CD4-positive, alpha-beta T cell (primary cell): ENCODE data around the gene ALDH1A2. TPM values are rescaled to one million over a fixed set of nuclear protein-coding genes. Genes with fewer than 3 reads are reported as not detected.

ENCODE experiments used
- ATAC-seq: fragments of 200-7000 bp; cut with Tn5 transposase; one replicate; pipeline ENCODE4 v1.10.0; 2022; ENCODE audit warnings: mild to moderate bottlenecking; ENCODE audit not compliant: poor library complexity
- CTCF ChIA-PET: fragments of 350-600 bp; sonication (Branson Sonifier 250); formaldehyde crosslinking; loops from one replicate; lab custom pipeline; 2021; ENCODE audit warnings: antibody characterized with exemption, inconsistent platforms; lab: Charles Lee
- POLR2A ChIA-PET: fragments of 350-600 bp; sonication (Branson Sonifier 250); formaldehyde crosslinking; loops from one replicate; lab custom pipeline; 2021; ENCODE audit warnings: antibody characterized with exemption, inconsistent platforms; lab: Charles Lee
- DNase-seq, 14 experiments: peaks; one replicate each; pipeline ENCODE4 v3.0.0-alpha.2; 2013 to 2020; ENCODE audit warnings: mixed read lengths in 2 of 14
- H3K27ac ChIP-seq, 2 donors: one replicate each; pipeline versions ENCODE4 v1.5.1 to v1.7.0; 2013; ENCODE audit warnings: low read length in 2 of 2, low read depth in 1 of 2, mild to moderate bottlenecking in 1 of 2
- H3K27me3 ChIP-seq, 2 experiments: 1 replicate in 1 of 2; 2 replicates in 1 of 2; pipeline versions ENCODE4 v1.6.1 to v1.7.0; 2013; ENCODE audit warnings: low read length in 2 of 2, control low read depth in 1 of 2, mild to moderate bottlenecking in 1 of 2, moderate library complexity in 1 of 2; ENCODE audit not compliant: insufficient read depth in 2 of 2, control insufficient read depth in 1 of 2
- H3K36me3 ChIP-seq: one replicate; pipeline ENCODE4 v1.6.1; 2013; ENCODE audit warnings: low read length, control low read depth; ENCODE audit not compliant: insufficient read depth
- H3K4me1 ChIP-seq: one replicate; pipeline ENCODE4 v1.6.1; 2013; ENCODE audit warnings: low read length, control low read depth; ENCODE audit not compliant: insufficient read depth
- H3K4me3 ChIP-seq: one replicate; pipeline ENCODE4 v1.5.1; 2013; ENCODE audit warnings: mild to moderate bottlenecking, low read length, moderate library complexity
- H3K9me3 ChIP-seq, 2 experiments: 1 replicate in 1 of 2; 2 replicates in 1 of 2; pipeline versions ENCODE4 v1.6.1 to v1.7.0; 2013; ENCODE audit warnings: low read length in 2 of 2, mild to moderate bottlenecking in 2 of 2, control low read depth in 1 of 2, moderate library complexity in 1 of 2; ENCODE audit not compliant: control insufficient read depth in 1 of 2, insufficient read depth in 1 of 2
- H3K27ac Mint-ChIP-seq: one replicate; pipeline ENCODE4 v1.8.0; 2020; ENCODE audit warnings: mixed read lengths
- H3K27me3 Mint-ChIP-seq: one replicate; pipeline ENCODE4 v1.8.0; 2021; ENCODE audit warnings: mixed read lengths
- H3K36me3 Mint-ChIP-seq: one replicate; pipeline ENCODE4 v1.8.0; 2021; ENCODE audit warnings: low read depth, mixed read lengths
- H3K4me1 Mint-ChIP-seq: one replicate; pipeline ENCODE4 v1.8.0; 2021; ENCODE audit warnings: low read depth, mixed read lengths
- H3K4me3 Mint-ChIP-seq: one replicate; pipeline ENCODE4 v1.8.0; 2020; ENCODE audit warnings: mild to moderate bottlenecking, mixed read lengths
- H3K9me3 Mint-ChIP-seq: one replicate; pipeline ENCODE4 v1.8.0; 2020; ENCODE audit warnings: mixed read lengths
- CTCF ChIP-seq: fragments of 200-600 bp; IDR thresholded peaks from one replicate; pipeline ENCODE4 v1.8.0; 2022; ENCODE audit warnings: antibody characterized with exemption, mild to moderate bottlenecking
- intact Hi-C, 2 experiments: fragments of 100-400 bp; cut with DNase I in 1 of 2; cut with micrococcal nuclease in 1 of 2; formaldehyde crosslinking; loops; one replicate each; pipeline versions ENCODE4 v1.15.1 to v1.9.0; 2023 to 2025; cut with DNase I, micrococcal nuclease
- total RNA-seq, 174 experiments: library from RNA in 2 of 174; stranded (reverse) in 2 of 174; gene quantifications; one replicate each; pipeline ENCODE4 v1.2.3 and lab custom pipeline; 2021 to 2026

ALDH1A2 gene
- total RNA-seq, 2 experiments from 2014 or later: not detected

- DNase-seq (no peak), ATAC-seq (no peak)
- Histone ChIP-seq H3K36me3 (no peaks in the 10 kb centered on the region), H3K27me3 (peaks cover 0 to 12% of the 10 kb centered on the region in 2 experiments), H3K4me3 (no peak overlapping the region), H3K4me1 (no peaks in the 10 kb centered on the region), H3K9me3 (no peaks in the 10 kb centered on the region), H3K27ac (no peak overlapping the region)
- TF ChIP-seq CTCF: no peak
- no peak overlapping the region for H3K27ac Mint-ChIP-seq
- H3K9me3 Mint-ChIP-seq: no peaks in the 10 kb centered on the region
- peaks cover 25% of the 10 kb centered on the region for H3K27me3 Mint-ChIP-seq
- ChIA-PET CTCF (interaction anchor here (1.4 kb wide), 1 partner anchor 8 kb away, joined by 3 read pairs; no protein-coding TSS in a partner anchor), POLR2A (no interaction called here)
- no peaks in the 10 kb centered on the region for H3K36me3 Mint-ChIP-seq
- H3K4me3 Mint-ChIP-seq: no peak overlapping the region
- intact Hi-C loops: no loop called here
- no peaks in the 10 kb centered on the region for H3K4me1 Mint-ChIP-seq
These were observed 103.6 kb downstream of the ALDH1A2 start for GRCh38 chr15:57961919-57962318.

- H3K9me3 ChIP-seq: no peaks in the 10 kb centered on the region
- ATAC-seq: no peak
- H3K36me3 ChIP-seq: no peaks in the 10 kb centered on the region
- Mint-ChIP-seq H3K4me1 (no peaks in the 10 kb centered on the region), H3K36me3 (no peaks in the 10 kb centered on the region), H3K27ac (no peak overlapping the region), H3K4me3 (no peak overlapping the region), H3K27me3 (peaks cover 31% of the 10 kb centered on the region), H3K9me3 (no peaks in the 10 kb centered on the region)
- no peak overlapping the region for H3K27ac ChIP-seq
- CTCF ChIA-PET: no interaction called here
- H3K4me1 ChIP-seq: no peaks in the 10 kb centered on the region
- intact Hi-C loops: no loop called here
- H3K27me3 ChIP-seq: peaks cover 0 to 12% of the 10 kb centered on the region in 2 experiments
- POLR2A ChIA-PET: no interaction called here
- no peak for DNase-seq
- H3K4me3 ChIP-seq: no peak overlapping the region
- no peak for TF ChIP-seq CTCF
These were observed 108.4 kb downstream of the ALDH1A2 start for GRCh38 chr15:57957113-57957512.

GRCh38 chr15:57953874-57954273 lies 111.6 kb downstream of the ALDH1A2 start:
- Histone ChIP-seq H3K4me3 (no peak overlapping the region), H3K36me3 (no peaks in the 10 kb centered on the region), H3K4me1 (no peaks in the 10 kb centered on the region), H3K9me3 (no peaks in the 10 kb centered on the region), H3K27ac (no peak overlapping the region), H3K27me3 (peaks cover 0 to 11% of the 10 kb centered on the region in 2 experiments)
- intact Hi-C loops: no loop called here
- Mint-ChIP-seq H3K27me3 (peaks cover 27% of the 10 kb centered on the region), H3K27ac (no peak overlapping the region), H3K4me3 (no peak overlapping the region), H3K4me1 (no peaks in the 10 kb centered on the region), H3K36me3 (no peaks in the 10 kb centered on the region), H3K9me3 (no peaks in the 10 kb centered on the region)
- DNase-seq (no peak), ATAC-seq (no peak)
- ChIA-PET POLR2A (no interaction called here), CTCF (interaction anchor here (0.8 kb wide), 1 partner anchor 9 kb away, joined by 3 read pairs; no protein-coding TSS in a partner anchor)
- TF ChIP-seq CTCF: no peak
